ENCODE data around the gene ANKRD44. TPM values are rescaled to one million over a fixed set of nuclear protein-coding genes. Genes with fewer than 3 reads are reported as not detected.

ANKRD44 gene
- total RNA-seq, 2 donors from 2014 or later: 131 to 154 TPM

GRCh38 chr2:197212344-197213262, 98.0 kb downstream of the ANKRD44 start:
- Mint-ChIP-seq H3K36me3 (ENCODE audit: low read depth) (peaks cover 41% of the 10 kb centered on the region), H3K27me3 (no peaks in the 10 kb centered on the region), H3K27ac (peak overlapping the region; percentile 98), H3K4me1 (peaks cover 76% of the 10 kb centered on the region), H3K9me3 (no peaks in the 10 kb centered on the region), H3K4me3 (peak overlapping the region; percentile 76)
- ATAC-seq (replicated peaks): no peak

GRCh38 chr2:197211881-197212342, 98.7 kb downstream of the ANKRD44 start:
- peak; percentile 57 for ATAC-seq (replicated peaks)
- Mint-ChIP-seq H3K27me3 (no peaks in the 10 kb centered on the region), H3K9me3 (no peaks in the 10 kb centered on the region), H3K27ac (peak overlapping the region; percentile 98), H3K4me3 (peak overlapping the region; percentile 76), H3K4me1 (peaks cover 76% of the 10 kb centered on the region), H3K36me3 (ENCODE audit: low read depth) (peaks cover 42% of the 10 kb centered on the region)

GRCh38 chr2:197210430-197210829, 100.2 kb downstream of the ANKRD44 start:
- no peak for ATAC-seq (replicated peaks)
- H3K4me3 Mint-ChIP-seq: peak overlapping the region; percentile 76
- H3K27me3 Mint-ChIP-seq: no peaks in the 10 kb centered on the region
- no peaks in the 10 kb centered on the region for H3K9me3 Mint-ChIP-seq
- H3K4me1 Mint-ChIP-seq: peaks cover 76% of the 10 kb centered on the region
- H3K27ac Mint-ChIP-seq: peak overlapping the region; percentile 98
- peaks cover 36% of the 10 kb centered on the region for H3K36me3 Mint-ChIP-seq (ENCODE audit: low read depth)

- Mint-ChIP-seq H3K36me3 (ENCODE audit: low read depth) (peaks cover 36% of the 10 kb centered on the region), H3K27me3 (no peaks in the 10 kb centered on the region), H3K4me3 (peak overlapping the region; percentile 76), H3K27ac (peak overlapping the region; percentile 98), H3K4me1 (peaks cover 82% of the 10 kb centered on the region), H3K9me3 (no peaks in the 10 kb centered on the region)
- peak; percentile 71 for ATAC-seq (replicated peaks)
These were observed 100.7 kb downstream of the ANKRD44 start for GRCh38 chr2:197209742-197210408.

- Mint-ChIP-seq H3K9me3 (no peaks in the 10 kb centered on the region), H3K4me1 (peaks cover 87% of the 10 kb centered on the region), H3K4me3 (peak overlapping the region; percentile 76), H3K36me3 (ENCODE audit: low read depth) (peaks cover 38% of the 10 kb centered on the region), H3K27me3 (no peaks in the 10 kb centered on the region), H3K27ac (peak overlapping the region; percentile 98)
- ATAC-seq (replicated peaks): peak; percentile 15
These were observed 101.3 kb downstream of the ANKRD44 start for GRCh38 chr2:197209246-197209645.

- peak overlapping the region; percentile 76 for H3K4me3 Mint-ChIP-seq
- peaks cover 87% of the 10 kb centered on the region for H3K4me1 Mint-ChIP-seq
- peaks cover 38% of the 10 kb centered on the region for H3K36me3 Mint-ChIP-seq (ENCODE audit: low read depth)
- no peaks in the 10 kb centered on the region for H3K27me3 Mint-ChIP-seq
- no peak for ATAC-seq (replicated peaks)
- no peaks in the 10 kb centered on the region for H3K9me3 Mint-ChIP-seq
- H3K27ac Mint-ChIP-seq: peak overlapping the region; percentile 98
These were observed 101.7 kb downstream of the ANKRD44 start for GRCh38 chr2:197208841-197209240.

GRCh38 chr2:197208024-197208423, 102.6 kb downstream of the ANKRD44 start:
- Mint-ChIP-seq H3K27ac (peak overlapping the region; percentile 85), H3K4me1 (peaks cover 88% of the 10 kb centered on the region), H3K9me3 (no peaks in the 10 kb centered on the region), H3K4me3 (peak overlapping the region; percentile 76), H3K36me3 (ENCODE audit: low read depth) (peaks cover 46% of the 10 kb centered on the region), H3K27me3 (no peaks in the 10 kb centered on the region)
- no peak for ATAC-seq (replicated peaks)

- H3K36me3 Mint-ChIP-seq (ENCODE audit: low read depth): peaks cover 46% of the 10 kb centered on the region
- peak overlapping the region; percentile 85 for H3K27ac Mint-ChIP-seq
- no peaks in the 10 kb centered on the region for H3K27me3 Mint-ChIP-seq
- ATAC-seq (replicated peaks): no peak
- peaks cover 85% of the 10 kb centered on the region for H3K4me1 Mint-ChIP-seq
- H3K4me3 Mint-ChIP-seq: peak overlapping the region; percentile 76
- H3K9me3 Mint-ChIP-seq: no peaks in the 10 kb centered on the region
These were observed 103.0 kb downstream of the ANKRD44 start for GRCh38 chr2:197207598-197207997.

GRCh38 chr2:197207106-197207505, 103.5 kb downstream of the ANKRD44 start:
- Mint-ChIP-seq H3K27me3 (no peaks in the 10 kb centered on the region), H3K4me1 (peaks cover 83% of the 10 kb centered on the region), H3K27ac (peak overlapping the region; percentile 85), H3K9me3 (no peaks in the 10 kb centered on the region), H3K36me3 (ENCODE audit: low read depth) (peaks cover 46% of the 10 kb centered on the region), H3K4me3 (peak overlapping the region; percentile 76)
- ATAC-seq (replicated peaks): no peak

- Mint-ChIP-seq H3K36me3 (ENCODE audit: low read depth) (peaks cover 47% of the 10 kb centered on the region), H3K9me3 (no peaks in the 10 kb centered on the region), H3K4me3 (peak overlapping the region; percentile 76), H3K27ac (peak overlapping the region; percentile 85), H3K4me1 (peaks cover 79% of the 10 kb centered on the region), H3K27me3 (no peaks in the 10 kb centered on the region)
- ATAC-seq (replicated peaks): peak; percentile 80
These were observed 104.9 kb downstream of the ANKRD44 start for GRCh38 chr2:197205585-197206215.

GRCh38 chr2:197204519-197205250, 105.9 kb downstream of the ANKRD44 start:
- H3K36me3 Mint-ChIP-seq (ENCODE audit: low read depth): peaks cover 47% of the 10 kb centered on the region
- H3K9me3 Mint-ChIP-seq: no peaks in the 10 kb centered on the region
- no peak for ATAC-seq (replicated peaks)
- no peaks in the 10 kb centered on the region for H3K27me3 Mint-ChIP-seq
- peak overlapping the region; percentile 76 for H3K4me3 Mint-ChIP-seq
- peaks cover 79% of the 10 kb centered on the region for H3K4me1 Mint-ChIP-seq
- peak overlapping the region; percentile 85 for H3K27ac Mint-ChIP-seq

- Mint-ChIP-seq H3K9me3 (no peaks in the 10 kb centered on the region), H3K4me3 (peak overlapping the region; percentile 85), H3K27ac (peak overlapping the region; percentile 67), H3K36me3 (ENCODE audit: low read depth) (peaks cover 59% of the 10 kb centered on the region), H3K27me3 (no peaks in the 10 kb centered on the region), H3K4me1 (peaks cover 65% of the 10 kb centered on the region)
- ATAC-seq (replicated peaks): no peak
These were observed 108.7 kb downstream of the ANKRD44 start for GRCh38 chr2:197201874-197202273.

GRCh38 chr2:197200762-197201058, 109.9 kb downstream of the ANKRD44 start:
- H3K9me3 Mint-ChIP-seq: no peaks in the 10 kb centered on the region
- H3K27me3 Mint-ChIP-seq: no peaks in the 10 kb centered on the region
- peak overlapping the region; percentile 43 for H3K27ac Mint-ChIP-seq
- peak overlapping the region; percentile 85 for H3K4me3 Mint-ChIP-seq
- H3K4me1 Mint-ChIP-seq: peaks cover 65% of the 10 kb centered on the region
- H3K36me3 Mint-ChIP-seq (ENCODE audit: low read depth): peaks cover 54% of the 10 kb centered on the region
- ATAC-seq (replicated peaks): no peak

Measured in activated T-helper 17 cell treated with anti-CD3 and anti-CD28 coated beads, Interleukin-2, amount 50 U/mL, for 72 hours (primary cell).